COLO668 (cell line): ENCODE results near the gene TKFC.
A peak's percentile ranks its signal among the peaks of the same experiment; 100 is the strongest.

Source experiments
- DNase-seq: peaks from one replicate; lab custom pipeline; 2025; ENCODE audit not compliant: unreplicated experiment; lab: John Stamatoyannopoulos, UW

The TKFC gene

GRCh38 chr11:61332797-61333549 is at the start of gene TKFC, which contains the start of gene DDB1:
TSS of gene TKFC (plus strand) at chr11:61333228. CDS start at chr11:61334729, 1,501 bp downstream.
TSS of gene DDB1 (minus strand) at chr11:61333105. CDS start at chr11:61332968, 137 bp downstream.
- peak; percentile 98 for DNase-seq

DNA sequence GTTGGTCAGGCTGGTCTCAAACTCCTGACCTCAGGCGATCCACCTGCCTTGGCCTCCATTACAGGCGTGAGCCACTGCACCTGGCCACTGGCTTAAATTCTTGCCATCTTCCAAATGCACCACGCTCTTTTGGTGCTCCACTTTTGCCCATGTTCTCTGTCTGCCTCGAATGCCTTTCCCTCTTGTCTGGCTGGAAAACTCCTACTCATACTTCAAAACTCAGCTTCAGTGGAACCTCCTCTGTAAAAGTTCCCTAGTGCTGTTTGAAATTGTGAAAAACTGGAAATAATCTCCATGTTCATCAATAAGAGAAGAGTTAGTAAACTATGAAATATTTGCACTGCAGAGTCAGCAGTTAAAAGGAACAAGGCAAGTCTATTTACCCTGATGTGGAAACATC is 49.4 kb upstream of the TKFC start:
- DNase-seq = no peak

DNA sequence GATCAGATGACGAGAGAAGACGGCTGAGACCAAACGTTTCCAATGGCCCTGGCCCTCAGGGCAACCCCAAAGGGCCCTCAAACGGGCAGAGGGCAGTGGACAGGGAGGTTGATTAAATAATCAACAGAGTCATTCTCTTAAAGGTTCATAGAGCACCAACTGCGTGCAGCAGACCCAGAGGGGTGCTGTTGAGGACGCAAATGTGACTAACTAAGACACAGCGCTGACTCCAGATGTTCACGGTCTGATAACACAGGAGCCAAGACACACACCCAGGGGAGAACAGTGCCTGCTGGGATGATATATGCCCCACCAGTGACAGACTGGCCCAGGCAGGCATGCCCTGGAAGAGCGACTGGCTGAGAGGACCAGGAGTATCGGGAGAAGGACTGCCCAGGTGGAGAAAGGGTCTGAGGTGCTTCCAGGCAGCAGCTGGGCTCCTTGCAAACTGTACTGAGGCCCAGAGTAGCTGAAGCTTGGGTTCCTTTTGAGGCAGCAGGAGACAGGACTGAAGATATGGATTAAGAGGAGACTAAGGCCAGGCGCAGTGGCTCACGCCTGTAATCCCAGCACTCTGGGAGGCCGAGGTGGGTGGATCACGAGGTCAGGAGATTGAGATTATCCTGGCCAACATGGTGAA is 45.6 kb upstream of the TKFC start:
- no peak for DNase-seq

DNA sequence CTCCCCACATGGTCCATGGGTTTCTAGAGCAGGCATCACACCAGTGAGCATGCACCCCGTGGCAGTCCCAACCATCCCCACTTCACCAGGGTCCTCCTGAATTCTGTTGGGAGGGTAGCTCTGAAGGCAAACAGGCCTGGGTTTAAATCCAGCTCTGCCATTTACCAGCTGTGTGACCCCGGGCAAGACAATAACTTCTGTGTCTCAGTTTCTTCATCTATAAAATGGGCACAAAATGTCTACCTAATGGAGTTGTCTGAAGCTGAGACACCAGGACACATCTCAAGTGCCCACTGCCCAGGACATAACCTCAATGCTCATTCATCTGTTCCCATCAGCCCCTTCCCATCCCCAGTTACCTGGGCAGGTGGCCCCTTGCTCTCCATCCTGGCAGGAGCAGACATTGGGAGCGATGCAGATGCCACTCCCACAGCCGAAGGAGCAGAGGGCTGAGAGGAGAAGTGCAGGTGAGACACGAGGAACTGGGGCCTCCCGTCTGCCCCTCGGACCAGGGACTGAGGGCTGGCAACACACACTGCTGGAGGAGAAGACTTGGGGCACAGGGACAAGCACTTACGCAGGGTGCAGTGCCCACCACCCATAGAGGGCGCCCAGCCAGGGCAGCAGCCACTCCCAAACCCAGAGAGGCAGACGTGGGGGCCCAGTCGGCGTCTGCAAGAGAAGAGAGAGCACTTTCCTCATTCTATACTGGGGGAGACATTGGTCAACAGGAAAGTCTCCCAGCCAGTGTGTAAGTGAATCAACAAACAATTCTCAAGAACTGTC is 41.9 kb upstream of the TKFC start:
- no peak for DNase-seq

- no peak for DNase-seq
Measured at GRCh38 chr11:61292356-61292755, 40.7 kb upstream of the TKFC start.

GRCh38 chr11:61293867-61294716 is 38.9 kb upstream of the TKFC start:
- DNase-seq = peak; percentile 69

GRCh38 chr11:61294717-61295595 is 38.1 kb upstream of the TKFC start, which contains the start of gene VWCE:
TSS of gene VWCE (minus strand) at chr11:61295316. CDS start at chr11:61295037, 279 bp downstream.
- DNase-seq = peak; percentile 82

- peak; percentile 56 for DNase-seq
Measured at GRCh38 chr11:61295596-61295926, 37.5 kb upstream of the TKFC start.

DNA sequence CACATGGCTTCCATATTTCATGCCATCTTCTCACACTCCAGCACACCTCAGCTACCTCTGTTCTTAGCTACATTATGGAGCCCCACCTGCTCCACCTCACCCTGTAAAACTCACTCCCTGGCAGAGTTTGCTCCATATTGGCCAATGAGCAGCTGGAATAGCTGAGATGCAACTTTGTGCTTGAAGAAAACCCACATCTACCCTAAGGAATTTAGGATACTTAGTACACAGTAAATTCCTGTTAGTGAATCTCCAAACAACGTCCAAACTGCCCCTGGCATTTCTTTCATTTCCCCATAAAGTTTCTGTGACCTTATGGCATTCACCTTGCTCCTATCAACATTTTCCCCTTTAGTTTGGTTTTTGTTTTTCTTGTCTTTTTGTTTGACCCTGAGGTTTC is 35.7 kb upstream of the TKFC start:
- no peak for DNase-seq

- DNase-seq = no peak
Measured at GRCh38 chr11:61297746-61298145, 35.3 kb upstream of the TKFC start.

DNA sequence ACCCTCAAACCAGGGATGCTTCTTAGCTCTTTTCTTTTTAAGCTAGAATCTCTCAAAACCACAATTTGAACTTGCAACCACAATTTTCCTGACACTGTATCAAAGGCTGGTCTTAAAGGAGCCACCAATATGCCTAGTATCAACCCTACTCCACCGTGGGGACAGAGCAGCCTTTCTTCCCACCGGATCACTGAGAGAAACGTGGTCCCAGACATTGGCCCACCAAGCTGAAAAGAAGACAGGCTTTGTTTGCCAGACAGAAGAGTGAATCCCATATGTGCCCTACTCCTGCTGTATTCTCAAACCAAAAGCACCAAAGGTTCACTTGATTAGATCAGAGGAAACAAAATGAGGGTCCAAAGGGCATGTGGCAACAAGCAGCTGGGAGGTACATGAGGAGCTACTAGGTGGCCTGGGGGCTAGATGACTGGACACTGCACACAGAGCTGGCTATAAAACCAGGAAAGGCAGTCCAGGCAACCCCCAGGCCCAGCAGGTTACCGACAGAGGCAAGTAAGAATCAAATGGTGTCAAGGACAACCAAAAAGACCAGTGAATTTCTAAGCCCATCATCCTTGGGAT is 34.3 kb upstream of the TKFC start:
- no peak for DNase-seq

DNA sequence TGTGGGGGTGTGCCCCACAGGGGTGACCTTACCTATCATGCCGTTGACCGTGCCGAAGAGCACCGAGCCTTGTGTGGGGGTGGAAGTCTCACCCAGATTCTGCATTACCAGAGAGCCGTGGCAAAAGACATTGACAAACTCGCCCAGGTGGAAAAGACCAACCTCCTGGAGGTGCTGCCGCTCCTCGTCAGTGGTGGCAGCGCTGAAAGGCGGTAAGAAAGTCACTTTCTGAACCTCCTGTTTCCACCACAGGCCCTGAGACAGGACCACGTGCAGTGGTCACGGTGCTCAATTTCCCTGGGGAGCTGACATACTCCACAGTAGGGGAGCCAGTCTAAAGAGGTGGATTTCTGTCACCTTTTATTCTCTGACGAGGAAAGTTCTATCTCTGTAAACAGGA is 30.5 kb upstream of the TKFC start:
- DNase-seq = no peak

GRCh38 chr11:61303725-61304124 is 29.3 kb upstream of the TKFC start:
- no peak for DNase-seq

GRCh38 chr11:61305417-61305816 is 27.6 kb upstream of the TKFC start:
- no peak for DNase-seq

- no peak for DNase-seq
Measured at GRCh38 chr11:61306221-61306620, 26.8 kb upstream of the TKFC start.

DNA sequence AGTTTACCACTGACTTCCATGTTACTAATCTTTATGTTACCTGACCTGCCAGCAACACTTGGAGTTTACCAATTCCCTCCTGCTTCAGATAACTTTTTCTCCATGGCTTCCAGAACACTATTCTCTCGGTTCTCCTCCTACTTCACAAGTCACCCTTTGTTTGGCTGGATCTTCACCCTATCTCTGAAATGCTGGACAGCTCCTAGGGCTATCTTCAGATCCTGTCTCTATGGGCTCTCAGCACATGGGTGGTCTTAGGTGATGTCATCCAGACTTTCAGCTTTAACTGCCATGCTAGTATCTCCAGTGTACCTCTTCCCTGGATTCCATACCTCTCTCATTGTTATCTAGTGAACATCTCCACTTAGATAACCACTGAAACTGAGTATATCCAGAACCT is 25.7 kb upstream of the TKFC start:
- DNase-seq = no peak

DNA sequence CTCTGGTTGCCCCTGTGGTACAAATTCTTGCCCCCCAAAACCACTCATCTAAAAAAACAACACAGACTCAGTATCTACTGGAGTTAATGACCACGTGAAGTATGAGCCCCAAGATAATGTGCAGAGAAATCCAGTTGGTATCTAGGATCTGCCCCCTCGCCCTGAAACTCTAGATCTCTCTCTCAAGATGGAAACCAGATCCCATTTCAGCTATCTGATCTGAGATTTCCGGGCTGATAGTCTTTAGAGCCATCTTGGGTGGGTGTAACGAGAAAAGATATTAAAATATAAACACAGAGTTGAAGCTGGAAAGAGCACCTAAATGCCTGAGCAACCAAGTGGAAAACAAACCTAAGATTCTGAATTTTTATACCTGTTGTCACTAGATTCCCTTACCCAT is 23.9 kb upstream of the TKFC start:
- no peak for DNase-seq

DNA sequence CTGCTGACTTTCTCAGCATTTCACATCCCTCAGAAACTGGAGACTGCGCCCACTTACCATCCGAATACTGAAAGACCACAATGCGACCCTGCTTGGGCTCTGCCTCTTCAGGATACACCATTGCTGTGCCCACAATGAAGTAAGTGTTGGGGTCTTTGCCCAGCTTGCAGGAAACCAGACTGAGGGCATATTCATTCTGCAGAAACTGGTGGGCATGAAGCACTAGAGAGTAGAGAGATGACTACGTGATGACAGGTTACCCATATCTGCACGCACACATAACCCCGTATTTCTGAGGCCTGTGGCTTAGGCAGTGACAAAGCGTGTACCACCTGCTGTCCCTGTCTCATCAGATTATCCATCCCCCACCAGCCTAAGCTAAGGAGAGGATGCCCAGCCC is 23.3 kb upstream of the TKFC start:
- DNase-seq = no peak

DNA sequence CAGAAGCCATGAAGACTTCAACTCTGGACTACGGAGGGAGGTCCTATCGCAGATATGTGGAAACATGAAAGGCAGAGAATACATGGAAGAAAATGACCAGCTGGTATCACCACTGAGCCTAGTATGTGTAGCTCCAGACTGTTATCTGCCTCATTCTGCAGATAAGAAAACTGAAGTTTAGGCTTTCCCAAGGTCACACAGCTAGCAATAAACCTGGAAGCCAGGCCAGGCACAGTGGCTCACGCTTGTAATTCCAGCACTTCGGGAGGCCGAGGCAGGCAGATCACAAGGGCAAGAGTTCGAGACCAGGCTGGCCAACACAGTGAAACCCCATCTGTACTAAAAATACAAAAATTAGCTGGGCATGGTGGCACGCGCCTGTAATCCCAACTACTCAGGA is 22.3 kb upstream of the TKFC start:
- no peak for DNase-seq

- DNase-seq = no peak
Measured at GRCh38 chr11:61315260-61315659, 17.8 kb upstream of the TKFC start.
